DLD1 (cell line): ENCODE results near the gene ANTXRL.
"Not testable (repeated sequence)": the region's sequence is repeated elsewhere in the genome, so short reads cannot be mapped to it uniquely, and the experiment has no call there.

Experiments used
- in situ Hi-C: cut with HindIII; loops from 2 replicates; pipeline ENCODE4 v1.10.0; 2017; ENCODE audit warnings: low sequenced_read_pairs

ANTXRL gene

GRCh38 chr10:46306516-46307184 is 19.9 kb downstream of the ANTXRL start:
- in situ Hi-C loops, result no loop called here

- in situ Hi-C loops, result no loop called here
Observed at GRCh38 chr10:46307281-46308112, 20.7 kb downstream of the ANTXRL start.

- in situ Hi-C loops, result no loop called here
Observed at GRCh38 chr10:46308113-46308415, 21.3 kb downstream of the ANTXRL start.

- in situ Hi-C loops, result no loop called here
Observed at GRCh38 chr10:46308666-46309450, 22.1 kb downstream of the ANTXRL start.

- in situ Hi-C loops, result no loop called here
Observed at GRCh38 chr10:46309511-46310142, 22.8 kb downstream of the ANTXRL start.

- in situ Hi-C loops, result no loop called here
Observed at GRCh38 chr10:46310143-46310514, 23.3 kb downstream of the ANTXRL start.

GRCh38 chr10:46310851-46311250 is 24.1 kb downstream of the ANTXRL start:
- in situ Hi-C loops, result no loop called here

- in situ Hi-C loops, result no loop called here
Observed at GRCh38 chr10:46311501-46311951, 24.7 kb downstream of the ANTXRL start.

- in situ Hi-C loops, result not testable (repeated sequence)
Observed at GRCh38 chr10:46311961-46312431, 25.2 kb downstream of the ANTXRL start.

GRCh38 chr10:46312953-46313352 is 26.2 kb downstream of the ANTXRL start:
- in situ Hi-C loops, result no loop called here

- in situ Hi-C loops, result no loop called here
Observed at GRCh38 chr10:46314071-46314470, 27.3 kb downstream of the ANTXRL start.

- in situ Hi-C loops, result not testable (repeated sequence)
Observed at GRCh38 chr10:46315071-46315860, 28.5 kb downstream of the ANTXRL start.

GRCh38 chr10:46317370-46317769 is 30.6 kb downstream of the ANTXRL start:
- in situ Hi-C loops, result no loop called here

- in situ Hi-C loops, result no loop called here
Observed at GRCh38 chr10:46317889-46318288, 31.1 kb downstream of the ANTXRL start.

- in situ Hi-C loops, result no loop called here
Observed at GRCh38 chr10:46318799-46319198, 32.0 kb downstream of the ANTXRL start.

- in situ Hi-C loops, result no loop called here
Observed at GRCh38 chr10:46319389-46319788, 32.6 kb downstream of the ANTXRL start.

GRCh38 chr10:46321770-46322169 is 35.0 kb downstream of the ANTXRL start:
- in situ Hi-C loops, result loop anchor here (10.0 kb wide), 1 partner anchor 87 kb away; no protein-coding TSS in a partner anchor

- in situ Hi-C loops, result loop anchor here (10.0 kb wide), 1 partner anchor 88 kb away; no protein-coding TSS in a partner anchor
Observed at GRCh38 chr10:46323176-46323575, 36.4 kb downstream of the ANTXRL start.

- in situ Hi-C loops, result loop anchor here (10.0 kb wide), 1 partner anchor 90 kb away; no protein-coding TSS in a partner anchor
Observed at GRCh38 chr10:46325021-46325420, 38.2 kb downstream of the ANTXRL start.

GRCh38 chr10:46326066-46326465 is 39.3 kb downstream of the ANTXRL start:
- in situ Hi-C loops, result loop anchor here (10.0 kb wide), 1 partner anchor 91 kb away; no protein-coding TSS in a partner anchor
